ENCODE measurements around the gene CPPED1.

- TF ChIP-seq CTCF (IDR thresholded peaks at IDR 0.05 in 8 of 11, conservative IDR thresholded peaks at IDR 0.05 in 3 of 11) (no peak), POLR2A (IDR thresholded peaks at IDR 0.05) (no peak)
Observed at GRCh38 chr16:12723681-12724080, 80.0 kb downstream of the CPPED1 start.

Measured in spleen (tissue), 7 donors.